ENCODE measurements around the gene JAZF1.

JAZF1 gene

GRCh38 chr7:28180364-28181147, at the start of gene JAZF1:
TSS of gene JAZF1 (minus strand) at chr7:28180795.
- no peaks in the 10 kb centered on the region for H3K36me3 Mint-ChIP-seq
- peak within 1 kb of the TSS; percentile 87 for H3K27ac Mint-ChIP-seq
- peak within 1 kb of the TSS; percentile 77 for H3K4me3 Mint-ChIP-seq
- ATAC-seq, result peak; percentile 60
- peaks cover 33% of the 10 kb centered on the region for H3K4me1 Mint-ChIP-seq
- DNase-seq (ENCODE audit: low spot score in 2 of 2), result peak; percentile 31 to 75
- H3K9me3 Mint-ChIP-seq, result no peaks in the 10 kb centered on the region

DNA sequence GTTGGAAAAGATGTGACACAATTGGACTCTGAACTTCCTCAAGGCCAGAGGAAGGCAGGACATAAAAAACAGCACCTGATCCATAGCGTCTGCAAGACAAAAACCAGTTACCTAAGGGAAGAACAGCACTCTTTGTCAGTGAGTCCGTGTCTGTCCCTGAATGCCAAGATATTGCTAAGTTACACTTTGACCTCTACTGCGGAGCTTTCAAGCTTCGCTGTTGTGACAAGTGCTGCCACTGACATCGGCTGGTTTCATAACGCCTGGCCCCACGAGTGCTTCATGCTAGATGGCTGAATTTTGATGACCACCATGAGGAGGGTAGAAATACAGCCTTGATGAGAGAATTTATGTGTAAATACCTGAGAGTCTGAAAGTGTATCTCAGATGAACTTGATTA, 49.7 kb upstream of the JAZF1 start:
- Mint-ChIP-seq H3K36me3 (no peaks in the 10 kb centered on the region), H3K27ac (no peak overlapping the region), H3K9me3 (no peaks in the 10 kb centered on the region), H3K4me3 (no peak overlapping the region), H3K4me1 (no peaks in the 10 kb centered on the region)
- ATAC-seq (no peak), DNase-seq (ENCODE audit: low spot score in 2 of 2) (no peak)

- Mint-ChIP-seq H3K27ac (no peak overlapping the region), H3K9me3 (no peaks in the 10 kb centered on the region), H3K4me1 (no peaks in the 10 kb centered on the region), H3K4me3 (no peak overlapping the region), H3K36me3 (no peaks in the 10 kb centered on the region)
- no peak for DNase-seq (ENCODE audit: low spot score in 2 of 2)
- no peak for ATAC-seq
Observed at GRCh38 chr7:28228396-28228795, 47.8 kb upstream of the JAZF1 start.

DNA sequence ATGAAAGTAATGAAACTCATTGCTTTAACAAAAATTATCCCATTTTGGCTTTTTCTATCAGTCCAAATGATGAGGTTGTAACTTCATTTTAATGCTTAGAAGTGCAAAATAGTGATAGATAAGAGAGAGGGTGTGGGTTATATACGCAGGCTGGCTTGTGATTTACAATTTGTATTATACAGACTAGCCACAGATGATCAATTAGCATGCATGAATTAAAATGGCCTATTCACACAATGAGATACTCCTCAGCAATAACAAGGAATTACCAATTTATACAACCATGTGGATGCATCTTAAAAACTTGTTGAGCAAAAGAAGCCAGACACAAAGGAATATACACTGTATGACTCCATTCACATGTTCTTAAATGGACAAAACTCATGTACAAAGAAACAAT, 45.4 kb upstream of the JAZF1 start:
- Mint-ChIP-seq H3K9me3 (no peaks in the 10 kb centered on the region), H3K27ac (no peak overlapping the region), H3K4me3 (no peak overlapping the region), H3K36me3 (no peaks in the 10 kb centered on the region), H3K4me1 (no peaks in the 10 kb centered on the region)
- no peak for ATAC-seq
- DNase-seq (ENCODE audit: low spot score in 2 of 2), result no peak

DNA sequence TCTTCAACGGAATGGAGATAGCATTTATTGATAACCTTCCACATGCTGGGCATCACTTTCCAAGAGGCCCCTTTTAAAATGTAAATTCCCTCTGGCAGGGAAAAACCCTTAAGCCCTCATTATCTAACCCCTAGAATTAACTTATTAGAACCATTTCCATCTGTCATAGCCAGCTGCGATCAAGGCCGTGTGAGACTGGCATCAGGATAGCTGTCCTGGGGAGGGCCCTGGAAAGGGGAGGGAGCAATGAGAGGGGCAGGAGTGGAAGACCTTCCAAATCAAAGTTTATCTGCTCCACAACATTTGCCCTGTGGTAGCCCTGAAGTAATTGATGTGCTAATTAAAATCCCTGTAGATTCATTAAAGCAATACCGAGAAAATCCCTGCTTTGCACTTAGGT, 45.0 kb upstream of the JAZF1 start:
- no peak for DNase-seq (ENCODE audit: low spot score in 2 of 2)
- H3K9me3 Mint-ChIP-seq, result no peaks in the 10 kb centered on the region
- no peak for ATAC-seq
- H3K4me1 Mint-ChIP-seq, result no peaks in the 10 kb centered on the region
- H3K36me3 Mint-ChIP-seq, result no peaks in the 10 kb centered on the region
- no peak overlapping the region for H3K4me3 Mint-ChIP-seq
- H3K27ac Mint-ChIP-seq, result no peak overlapping the region

GRCh38 chr7:28224675-28225074, 44.1 kb upstream of the JAZF1 start:
- Mint-ChIP-seq H3K9me3 (no peaks in the 10 kb centered on the region), H3K27ac (no peak overlapping the region), H3K36me3 (no peaks in the 10 kb centered on the region), H3K4me1 (no peaks in the 10 kb centered on the region), H3K4me3 (no peak overlapping the region)
- ATAC-seq (no peak), DNase-seq (ENCODE audit: low spot score in 2 of 2) (no peak)

- H3K4me1 Mint-ChIP-seq, result no peaks in the 10 kb centered on the region
- ATAC-seq, result no peak
- no peak for DNase-seq (ENCODE audit: low spot score in 2 of 2)
- H3K36me3 Mint-ChIP-seq, result no peaks in the 10 kb centered on the region
- no peaks in the 10 kb centered on the region for H3K9me3 Mint-ChIP-seq
- H3K4me3 Mint-ChIP-seq, result no peak overlapping the region
- H3K27ac Mint-ChIP-seq, result no peak overlapping the region
Observed at GRCh38 chr7:28224172-28224571, 43.6 kb upstream of the JAZF1 start.

GRCh38 chr7:28222636-28223035, 42.0 kb upstream of the JAZF1 start:
- H3K4me3 Mint-ChIP-seq, result no peak overlapping the region
- H3K4me1 Mint-ChIP-seq, result no peaks in the 10 kb centered on the region
- no peaks in the 10 kb centered on the region for H3K36me3 Mint-ChIP-seq
- DNase-seq (ENCODE audit: low spot score in 2 of 2) (no peak), ATAC-seq (no peak)
- H3K27ac Mint-ChIP-seq, result no peak overlapping the region
- no peaks in the 10 kb centered on the region for H3K9me3 Mint-ChIP-seq

- ATAC-seq (no peak), DNase-seq (ENCODE audit: low spot score in 2 of 2) (no peak)
- no peaks in the 10 kb centered on the region for H3K4me1 Mint-ChIP-seq
- no peak overlapping the region for H3K4me3 Mint-ChIP-seq
- H3K9me3 Mint-ChIP-seq, result no peaks in the 10 kb centered on the region
- H3K27ac Mint-ChIP-seq, result no peak overlapping the region
- no peaks in the 10 kb centered on the region for H3K36me3 Mint-ChIP-seq
Observed at GRCh38 chr7:28219793-28220192, 39.2 kb upstream of the JAZF1 start.

GRCh38 chr7:28217143-28217542, 36.5 kb upstream of the JAZF1 start:
- ATAC-seq (no peak), DNase-seq (ENCODE audit: low spot score in 2 of 2) (no peak)
- Mint-ChIP-seq H3K4me3 (no peak overlapping the region), H3K27ac (no peak overlapping the region), H3K36me3 (no peaks in the 10 kb centered on the region), H3K4me1 (no peaks in the 10 kb centered on the region), H3K9me3 (no peaks in the 10 kb centered on the region)

GRCh38 chr7:28211006-28211405, 30.4 kb upstream of the JAZF1 start:
- Mint-ChIP-seq H3K4me1 (peaks cover 21% of the 10 kb centered on the region), H3K9me3 (peaks cover 4% of the 10 kb centered on the region), H3K4me3 (no peak overlapping the region), H3K36me3 (no peaks in the 10 kb centered on the region), H3K27ac (no peak overlapping the region)
- ATAC-seq (no peak), DNase-seq (ENCODE audit: low spot score in 2 of 2) (no peak)

- Mint-ChIP-seq H3K36me3 (no peaks in the 10 kb centered on the region), H3K27ac (no peak overlapping the region), H3K4me1 (peaks cover 24% of the 10 kb centered on the region), H3K9me3 (peaks cover 4% of the 10 kb centered on the region), H3K4me3 (no peak overlapping the region)
- DNase-seq (ENCODE audit: low spot score in 2 of 2) (no peak), ATAC-seq (no peak)
Observed at GRCh38 chr7:28208506-28208905, 27.9 kb upstream of the JAZF1 start.

DNA sequence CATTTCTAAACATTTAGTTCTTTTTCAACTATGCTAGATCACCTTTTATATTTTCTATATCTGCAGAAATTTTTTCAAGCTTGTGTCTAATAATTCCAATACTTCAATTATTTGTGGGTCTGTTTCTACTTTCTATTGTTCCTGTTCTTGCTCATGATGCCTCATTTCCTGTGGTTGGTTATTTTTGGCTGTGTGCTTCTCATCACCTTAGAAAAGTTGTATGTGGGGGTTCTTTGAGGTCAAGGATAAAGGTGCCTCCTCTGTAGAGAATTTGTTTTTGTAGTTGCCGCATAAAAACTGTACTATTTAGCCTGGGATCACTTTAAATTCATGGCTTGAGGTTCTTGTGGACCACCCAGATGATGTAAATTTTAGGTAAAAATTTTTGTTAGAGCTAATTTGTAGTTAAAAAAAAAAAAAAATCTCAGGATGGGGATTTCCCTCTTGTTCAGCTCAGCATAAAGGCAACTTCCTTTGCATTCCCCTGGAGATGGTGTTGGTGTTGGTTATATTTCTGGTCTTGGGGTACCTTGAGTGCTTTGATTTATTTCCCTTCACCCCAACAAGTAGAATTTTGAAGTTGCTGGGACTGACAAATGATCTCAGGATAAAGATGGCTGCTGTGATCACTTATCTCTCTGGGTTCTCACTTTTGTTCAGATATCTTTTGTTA, 27.0 kb upstream of the JAZF1 start:
- no peaks in the 10 kb centered on the region for H3K36me3 Mint-ChIP-seq
- no peak overlapping the region for H3K27ac Mint-ChIP-seq
- H3K4me3 Mint-ChIP-seq, result peak overlapping the region; percentile 0
- peaks cover 4% of the 10 kb centered on the region for H3K9me3 Mint-ChIP-seq
- DNase-seq (ENCODE audit: low spot score in 2 of 2) (no peak), ATAC-seq (peak; percentile 91)
- peaks cover 27% of the 10 kb centered on the region for H3K4me1 Mint-ChIP-seq

- no peaks in the 10 kb centered on the region for H3K36me3 Mint-ChIP-seq
Observed at GRCh38 chr7:28205506-28205905, 24.9 kb upstream of the JAZF1 start.

DNA sequence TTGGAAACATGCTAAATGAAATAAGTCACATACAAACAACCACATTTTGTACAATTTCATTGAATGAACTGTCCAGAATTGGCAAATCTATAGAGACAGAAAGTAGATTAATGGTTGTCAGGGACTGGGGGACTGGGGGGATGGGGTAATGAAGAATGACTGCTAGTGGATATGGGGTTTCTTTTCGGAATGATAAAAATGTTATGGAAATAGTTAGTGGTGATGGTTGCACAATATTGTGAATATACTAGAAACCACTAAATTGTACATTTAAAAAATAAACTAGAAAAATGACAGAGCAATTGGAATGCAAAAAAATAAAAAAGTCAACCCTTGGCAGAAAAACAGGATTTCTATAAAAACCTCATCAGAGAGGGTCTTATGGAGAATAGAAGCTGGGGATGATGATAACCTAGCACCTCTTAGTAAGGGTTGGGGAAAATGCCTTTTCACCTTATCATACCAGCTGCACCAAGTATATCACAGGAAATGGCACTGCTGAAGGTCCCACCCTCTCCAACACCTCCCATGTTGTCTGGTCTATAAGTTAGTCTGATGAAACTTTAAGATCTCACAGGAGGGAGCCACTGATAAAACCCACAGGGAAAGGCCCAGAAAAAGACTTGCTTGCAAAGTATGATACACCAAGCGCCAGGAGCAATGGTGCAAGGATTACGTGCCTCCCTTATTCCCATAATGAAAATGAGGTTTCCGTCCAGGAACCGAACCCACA, 23.1 kb upstream of the JAZF1 start:
- Mint-ChIP-seq H3K4me3 (no peak overlapping the region), H3K4me1 (peaks cover 27% of the 10 kb centered on the region), H3K9me3 (peaks cover 4% of the 10 kb centered on the region), H3K36me3 (no peaks in the 10 kb centered on the region), H3K27ac (no peak overlapping the region)
- ATAC-seq, result peak; percentile 57
- no peak for DNase-seq (ENCODE audit: low spot score in 2 of 2)

More at GRCh38 chr7:28205506-28205905, 24.9 kb upstream of the JAZF1 start:
- Mint-ChIP-seq H3K4me1 (peaks cover 27% of the 10 kb centered on the region), H3K4me3 (no peak overlapping the region), H3K27ac (no peak overlapping the region), H3K9me3 (peaks cover 4% of the 10 kb centered on the region)
- ATAC-seq (no peak), DNase-seq (ENCODE audit: low spot score in 2 of 2) (no peak)

- H3K9me3 Mint-ChIP-seq, result peaks cover 4% of the 10 kb centered on the region
- H3K4me3 Mint-ChIP-seq, result no peak overlapping the region
- H3K4me1 Mint-ChIP-seq, result peaks cover 18% of the 10 kb centered on the region
- H3K27ac Mint-ChIP-seq, result no peak overlapping the region
- no peak for ATAC-seq
- no peaks in the 10 kb centered on the region for H3K36me3 Mint-ChIP-seq
- no peak for DNase-seq (ENCODE audit: low spot score in 2 of 2)
Observed at GRCh38 chr7:28202222-28202621, 21.6 kb upstream of the JAZF1 start.
